OCI-LY3 (cell line): ENCODE results near the gene ZAR1.

ENCODE experiments used
- CTCF ChIP-seq: fragments of 200-600, 300-600 bp; sonication (generic); IDR thresholded peaks from 2 replicates; pipeline ENCODE4 v1.5.1; 2014; ENCODE audit warnings: antibody characterized with exemption, low read length, low read depth
- EZH2phosphoT487 ChIP-seq: fragments of 200-600 bp; shearing (Covaris generic); IDR thresholded peaks from 2 replicates; pipeline ENCODE4 v1.6.1; 2018; ENCODE audit warnings: antibody characterized with exemption, mixed run types, low read depth

DNA sequence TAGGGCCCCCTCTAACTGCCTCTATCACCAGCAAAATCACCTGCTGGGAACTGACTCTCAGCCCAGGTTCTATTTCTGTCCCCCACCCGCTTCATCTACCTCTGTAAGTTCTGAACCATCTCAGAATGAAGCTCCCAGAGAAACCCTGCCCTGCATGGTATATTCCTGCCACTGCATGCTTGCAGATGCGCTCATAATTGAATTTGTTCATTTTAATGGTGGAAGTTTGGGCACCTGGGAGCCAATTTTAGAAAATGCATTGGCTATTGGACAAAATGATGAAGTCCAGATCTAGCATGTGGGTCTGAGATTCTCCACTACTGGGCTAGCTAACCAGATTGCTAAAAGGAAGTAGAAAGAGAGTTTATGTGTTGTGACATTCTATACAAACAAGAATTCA lies 35.5 kb upstream of the ZAR1 start:
- no peak for TF ChIP-seq CTCF
- TF ChIP-seq EZH2phosphoT487: no peak
